GM12878 (cell line): Measurements from ENCODE around the gene TSNAX.

Experiments
- BHLHE40 ChIP-seq, 2 experiments: fragments of 450-650 bp in 1 of 2; IDR thresholded peaks; 2 replicates each; pipeline ENCODE4 v1.6.1; 2011 to 2017; ENCODE audit warnings: low read depth in 2 of 2, borderline replicate concordance in 1 of 2, improper control_type of control experiment in 1 of 2, low read length in 1 of 2, mild to moderate bottlenecking in 1 of 2
- E2F4 ChIP-seq: IDR thresholded peaks from 2 replicates; pipeline ENCODE4 v1.6.1; 2012; ENCODE audit warnings: low read depth, low read length, improper control_type of control experiment
- EZH2 ChIP-seq: IDR thresholded peaks from 2 replicates; pipeline ENCODE4 v1.6.1; 2012; ENCODE audit warnings: low read depth, mild to moderate bottlenecking, control low read depth, inconsistent platforms, low read length, borderline replicate concordance; ENCODE audit not compliant: control insufficient read depth
- POLR2A ChIP-seq: IDR thresholded peaks from 2 replicates; pipeline ENCODE4 v1.6.1; 2011; ENCODE audit warnings: low read depth, mild to moderate bottlenecking, low read length
- POLR2AphosphoS5 ChIP-seq: IDR thresholded peaks from 2 replicates; pipeline ENCODE4 v1.6.1; 2011; ENCODE audit warnings: mild to moderate bottlenecking, low read length, inconsistent platforms
- RFX5 ChIP-seq: IDR thresholded peaks from 2 replicates; pipeline ENCODE4 v1.6.1; 2011; ENCODE audit warnings: low read depth, low read length, improper control_type of control experiment
- STAT1 ChIP-seq: fragments of 450-650 bp; conservative IDR thresholded peaks from 2 replicates; pipeline ENCODE4 v1.6.1; 2014; ENCODE audit warnings: antibody characterized with exemption, mild to moderate bottlenecking
- SUZ12 ChIP-seq: fragments of 200-600 bp; sonication (generic); IDR thresholded peaks from one replicate; pipeline ENCODE4 v1.6.1; 2018; ENCODE audit warnings: antibody characterized with exemption, mild to moderate bottlenecking; ENCODE audit not compliant: unreplicated experiment
- YY1 ChIP-seq: IDR thresholded peaks from 2 replicates; pipeline ENCODE4 v1.6.1; 2011; ENCODE audit warnings: low read depth, mild to moderate bottlenecking, low read length
- ZNF274 ChIP-seq: IDR thresholded peaks from one replicate; pipeline ENCODE4 v1.8.0; 2011; ENCODE audit not compliant: insufficient read length, insufficient read depth
- TF ChIP-seq, protein P1 (sequence below): fragments of 450-650 bp; IDR thresholded peaks from 2 replicates; pipeline ENCODE4 v1.6.1; 2017; ENCODE audit warnings: mild to moderate bottlenecking

DNA sequence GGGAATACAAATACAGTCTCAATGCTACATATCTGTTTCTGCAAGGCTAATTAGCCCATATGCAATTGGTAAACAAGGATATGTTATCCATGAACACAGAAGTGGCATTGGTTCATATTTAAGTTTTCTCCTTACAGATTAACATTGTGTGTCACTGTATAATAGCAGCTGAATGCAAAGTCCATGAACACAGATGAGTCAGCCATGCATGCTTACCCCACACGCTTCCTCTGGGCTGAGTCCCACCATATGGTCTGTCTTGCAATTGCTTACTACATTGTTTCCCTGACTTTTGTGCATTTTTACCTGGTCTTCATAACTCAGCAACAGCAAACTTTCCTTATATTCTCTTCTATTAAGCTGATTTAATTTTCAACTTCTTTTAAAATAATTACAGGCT, 41.5 kb upstream of the TSNAX start:
- TF ChIP-seq YY1 = no peak
- no peak for TF ChIP-seq E2F4
- TF ChIP-seq BHLHE40 (IDR thresholded peaks at IDR 0.05; ENCODE audit: borderline replicate concordance in 1 of 2, low read depth in 2 of 2, low read length in 1 of 2) = no peak
- no peak for TF ChIP-seq SUZ12
- TF ChIP-seq ZNF274 = no peak
- no peak for TF ChIP-seq POLR2A
- TF ChIP-seq, protein P1, sequence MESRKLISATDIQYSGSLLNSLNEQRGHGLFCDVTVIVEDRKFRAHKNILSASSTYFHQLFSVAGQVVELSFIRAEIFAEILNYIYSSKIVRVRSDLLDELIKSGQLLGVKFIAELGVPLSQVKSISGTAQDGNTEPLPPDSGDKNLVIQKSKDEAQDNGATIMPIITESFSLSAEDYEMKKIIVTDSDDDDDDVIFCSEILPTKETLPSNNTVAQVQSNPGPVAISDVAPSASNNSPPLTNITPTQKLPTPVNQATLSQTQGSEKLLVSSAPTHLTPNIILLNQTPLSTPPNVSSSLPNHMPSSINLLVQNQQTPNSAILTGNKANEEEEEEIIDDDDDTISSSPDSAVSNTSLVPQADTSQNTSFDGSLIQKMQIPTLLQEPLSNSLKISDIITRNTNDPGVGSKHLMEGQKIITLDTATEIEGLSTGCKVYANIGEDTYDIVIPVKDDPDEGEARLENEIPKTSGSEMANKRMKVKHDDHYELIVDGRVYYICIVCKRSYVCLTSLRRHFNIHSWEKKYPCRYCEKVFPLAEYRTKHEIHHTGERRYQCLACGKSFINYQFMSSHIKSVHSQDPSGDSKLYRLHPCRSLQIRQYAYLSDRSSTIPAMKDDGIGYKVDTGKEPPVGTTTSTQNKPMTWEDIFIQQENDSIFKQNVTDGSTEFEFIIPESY = no peak
- TF ChIP-seq EZH2 = no peak
- TF ChIP-seq STAT1 = no peak
- TF ChIP-seq RFX5 = no peak
- TF ChIP-seq POLR2AphosphoS5 = no peak
